ENCODE measurements around the gene GMPR. TPM values are rescaled to one million over a fixed set of nuclear protein-coding genes. Genes with fewer than 3 reads are reported as not detected.
A peak's percentile ranks its signal among the peaks of the same experiment; 100 is the strongest.

Gene GMPR
- polyA plus RNA-seq, 1 donor (not counting 4 experiments of a cell fraction or from before 2014, with no cell fraction given): 0.50 TPM

DNA sequence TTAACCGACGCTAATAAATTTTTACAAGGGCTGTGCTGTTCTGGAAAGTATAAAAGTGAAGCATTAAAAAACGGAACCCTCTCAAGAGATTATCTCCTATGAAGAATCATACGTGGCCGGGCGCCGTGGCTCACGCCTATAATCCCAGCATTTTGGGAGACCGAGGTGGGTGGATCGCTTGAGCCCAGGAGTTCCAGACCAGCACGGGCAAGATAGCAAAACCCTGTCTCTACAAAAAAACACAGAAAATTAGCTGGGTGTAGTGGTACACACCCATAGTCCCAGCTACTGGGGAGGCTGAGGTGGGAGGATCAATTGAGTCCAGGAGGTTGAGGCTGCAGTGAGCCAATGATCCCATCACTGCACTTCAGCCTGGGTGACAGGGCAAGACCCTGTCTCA is 83.4 kb downstream of the GMPR start:
- H3K9ac ChIP-seq (ENCODE audit: control insufficient read depth, extremely low read depth, insufficient read depth, low read length): no peak overlapping the region
- no peaks in the 10 kb centered on the region for H3K79me2 ChIP-seq (ENCODE audit: control insufficient read depth, insufficient read depth, low read length)
- no peaks in the 10 kb centered on the region for H3K27me3 ChIP-seq (ENCODE audit: control insufficient read depth, extremely low read depth, insufficient read depth, low read length)
- no peak overlapping the region for H3K4me3 ChIP-seq (ENCODE audit: control insufficient read depth in 2 of 3, extremely low read depth in 1 of 3, insufficient read depth in 2 of 3, low read depth in 1 of 3, low read length in 3 of 3)
- H3K4me1 ChIP-seq (ENCODE audit: control insufficient read depth, extremely low read depth, insufficient read depth, low read length): peaks cover 40% of the 10 kb centered on the region
- no peak for DNase-seq (ENCODE audit: low read depth, low spot score)
- peaks cover 0 to 5% of the 10 kb centered on the region in 2 experiments for H3K36me3 ChIP-seq (ENCODE audit: control insufficient read depth in 2 of 2, extremely low read depth in 1 of 2, insufficient read depth in 2 of 2, low read length in 2 of 2)
- no peaks in the 10 kb centered on the region for H4K20me1 ChIP-seq (ENCODE audit: control insufficient read depth, extremely low read depth, insufficient read depth, low read length)
- no peak for FAIRE-seq
- no peaks in the 10 kb centered on the region for H3K9me3 ChIP-seq (ENCODE audit: control insufficient read depth, low read depth, low read length)
- no peak for TF ChIP-seq EZH2 (IDR thresholded peaks at IDR 0.05; ENCODE audit: low read length)
- TF ChIP-seq, protein P1, sequence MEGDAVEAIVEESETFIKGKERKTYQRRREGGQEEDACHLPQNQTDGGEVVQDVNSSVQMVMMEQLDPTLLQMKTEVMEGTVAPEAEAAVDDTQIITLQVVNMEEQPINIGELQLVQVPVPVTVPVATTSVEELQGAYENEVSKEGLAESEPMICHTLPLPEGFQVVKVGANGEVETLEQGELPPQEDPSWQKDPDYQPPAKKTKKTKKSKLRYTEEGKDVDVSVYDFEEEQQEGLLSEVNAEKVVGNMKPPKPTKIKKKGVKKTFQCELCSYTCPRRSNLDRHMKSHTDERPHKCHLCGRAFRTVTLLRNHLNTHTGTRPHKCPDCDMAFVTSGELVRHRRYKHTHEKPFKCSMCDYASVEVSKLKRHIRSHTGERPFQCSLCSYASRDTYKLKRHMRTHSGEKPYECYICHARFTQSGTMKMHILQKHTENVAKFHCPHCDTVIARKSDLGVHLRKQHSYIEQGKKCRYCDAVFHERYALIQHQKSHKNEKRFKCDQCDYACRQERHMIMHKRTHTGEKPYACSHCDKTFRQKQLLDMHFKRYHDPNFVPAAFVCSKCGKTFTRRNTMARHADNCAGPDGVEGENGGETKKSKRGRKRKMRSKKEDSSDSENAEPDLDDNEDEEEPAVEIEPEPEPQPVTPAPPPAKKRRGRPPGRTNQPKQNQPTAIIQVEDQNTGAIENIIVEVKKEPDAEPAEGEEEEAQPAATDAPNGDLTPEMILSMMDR (optimal IDR thresholded peaks at IDR 0.05 in 1 of 3, IDR thresholded peaks at IDR 0.05 in 1 of 3, conservative IDR thresholded peaks at IDR 0.05 in 1 of 3; ENCODE audit: extremely low read depth in 1 of 3, insufficient read depth in 2 of 3, low read length in 3 of 3): no peak
- dilution Hi-C loops (cut with MboI; ENCODE audit: extremely low pct_ligation_motif_present, low sequenced_read_pairs): no loop called here
- H3K9me1 ChIP-seq (ENCODE audit: control insufficient read depth, extremely low read depth, insufficient read depth, low read length): no peaks in the 10 kb centered on the region
- no peak overlapping the region for H3K27ac ChIP-seq (ENCODE audit: control insufficient read depth, insufficient read depth, low read length)
- no peak overlapping the region for H3K4me2 ChIP-seq (ENCODE audit: control insufficient read depth, extremely low read depth, insufficient read depth, low read depth, low read length)
- H2AFZ ChIP-seq (ENCODE audit: control insufficient read depth, low read length): no peak overlapping the region

DNA sequence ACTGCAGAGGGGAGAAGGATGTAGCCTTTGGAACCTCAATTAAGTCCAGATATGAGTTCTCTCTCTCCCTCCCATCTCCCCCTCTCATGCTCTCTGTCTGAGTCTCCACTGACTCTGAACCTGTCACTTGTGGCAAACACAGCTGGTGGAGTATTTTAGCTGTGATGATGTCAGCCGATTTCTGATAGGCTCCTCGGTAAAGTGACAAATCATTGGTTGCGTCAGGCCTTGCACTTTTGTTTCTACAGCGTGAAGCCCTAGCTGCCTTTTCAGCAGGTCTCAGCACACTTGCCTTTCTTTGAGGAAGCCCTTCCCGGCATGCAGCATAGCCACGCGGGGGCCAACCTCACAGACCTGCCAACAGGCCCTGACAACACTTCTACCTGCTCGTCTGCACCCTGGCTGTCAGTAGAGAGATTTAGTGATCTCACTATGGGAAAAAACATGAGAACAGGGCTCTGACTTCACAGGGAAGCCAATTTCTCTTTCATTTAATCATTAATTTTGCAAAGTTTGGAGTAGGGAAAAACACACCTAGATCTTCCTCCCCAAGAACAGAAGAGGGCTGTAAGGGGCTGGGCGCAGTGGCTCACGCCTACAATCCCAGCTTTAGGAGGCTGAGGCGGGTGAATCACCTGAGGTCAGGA is 84.4 kb downstream of the GMPR start:
- peak overlapping the region; percentile 18 for H3K9ac ChIP-seq (ENCODE audit: control insufficient read depth, extremely low read depth, insufficient read depth, low read length)

More for the DNA sequence above, 84.4 kb downstream of the GMPR start:
- no peaks in the 10 kb centered on the region for H3K9me3 ChIP-seq (ENCODE audit: control insufficient read depth, low read depth, low read length)
- H3K27me3 ChIP-seq (ENCODE audit: control insufficient read depth, extremely low read depth, insufficient read depth, low read length): no peaks in the 10 kb centered on the region
- TF ChIP-seq, protein P1 (optimal IDR thresholded peaks at IDR 0.05 in 1 of 3, IDR thresholded peaks at IDR 0.05 in 1 of 3, conservative IDR thresholded peaks at IDR 0.05 in 1 of 3; ENCODE audit: extremely low read depth in 1 of 3, insufficient read depth in 2 of 3, low read length in 3 of 3): no peak
- TF ChIP-seq EZH2 (IDR thresholded peaks at IDR 0.05; ENCODE audit: low read length): no peak
- dilution Hi-C loops (cut with MboI; ENCODE audit: extremely low pct_ligation_motif_present, low sequenced_read_pairs): no loop called here
- H3K4me3 ChIP-seq (ENCODE audit: control insufficient read depth in 2 of 3, extremely low read depth in 1 of 3, insufficient read depth in 2 of 3, low read depth in 1 of 3, low read length in 3 of 3): no peak overlapping the region
- peak; percentile 79 for FAIRE-seq
- H3K9me1 ChIP-seq (ENCODE audit: control insufficient read depth, extremely low read depth, insufficient read depth, low read length): no peaks in the 10 kb centered on the region
- no peaks in the 10 kb centered on the region for H4K20me1 ChIP-seq (ENCODE audit: control insufficient read depth, extremely low read depth, insufficient read depth, low read length)
- H3K79me2 ChIP-seq (ENCODE audit: control insufficient read depth, insufficient read depth, low read length): no peaks in the 10 kb centered on the region
- peak overlapping the region; percentile 9 for H3K4me2 ChIP-seq (ENCODE audit: control insufficient read depth, extremely low read depth, insufficient read depth, low read depth, low read length)
- no peak overlapping the region for H2AFZ ChIP-seq (ENCODE audit: control insufficient read depth, low read length)
- peak overlapping the region; percentile 2 for H3K27ac ChIP-seq (ENCODE audit: control insufficient read depth, insufficient read depth, low read length)
- peaks cover 38% of the 10 kb centered on the region for H3K4me1 ChIP-seq (ENCODE audit: control insufficient read depth, extremely low read depth, insufficient read depth, low read length)
- DNase-seq (ENCODE audit: low read depth, low spot score): peak; percentile 50
- H3K36me3 ChIP-seq (ENCODE audit: control insufficient read depth in 2 of 2, extremely low read depth in 1 of 2, insufficient read depth in 2 of 2, low read length in 2 of 2): peaks cover 0 to 5% of the 10 kb centered on the region in 2 experiments

Data from keratinocyte (primary cell).